GM18867 (cell line): ENCODE results near the gene CHRND.

ENCODE experiments used
- ATAC-seq: cut with Tn5 transposase; IDR thresholded peaks from one replicate; pipeline ENCODE4 v1.9.1; 2021; ENCODE audit warnings: mild to moderate bottlenecking, moderate library complexity; ENCODE audit not compliant: unreplicated experiment

CHRND gene

GRCh38 chr2:232525791-232526371, at the start of gene CHRND:
TSS of gene CHRND (plus strand) at chr2:232526160. CDS start at chr2:232526216, 56 bp downstream.
- ATAC-seq = no peak

- ATAC-seq = no peak
These were observed 49.2 kb upstream of the CHRND start for GRCh38 chr2:232476791-232477190.

- no peak for ATAC-seq
These were observed 48.0 kb upstream of the CHRND start for GRCh38 chr2:232477751-232478510.

GRCh38 chr2:232478571-232479340, 47.2 kb upstream of the CHRND start:
- no peak for ATAC-seq

- no peak for ATAC-seq
These were observed 46.4 kb upstream of the CHRND start for GRCh38 chr2:232479341-232480200.

- ATAC-seq = no peak
These were observed 45.5 kb upstream of the CHRND start for GRCh38 chr2:232480201-232481190.

GRCh38 chr2:232481322-232482140, 44.4 kb upstream of the CHRND start:
- no peak for ATAC-seq

- no peak for ATAC-seq
These were observed 43.4 kb upstream of the CHRND start for GRCh38 chr2:232482301-232483238.

- ATAC-seq = no peak
These were observed 42.5 kb upstream of the CHRND start for GRCh38 chr2:232483311-232483922.

GRCh38 chr2:232483923-232484627, 41.9 kb upstream of the CHRND start:
- ATAC-seq = no peak

GRCh38 chr2:232484628-232485347, 41.2 kb upstream of the CHRND start:
- no peak for ATAC-seq

GRCh38 chr2:232485348-232485756, 40.6 kb upstream of the CHRND start:
- ATAC-seq = no peak

- no peak for ATAC-seq
These were observed 40.0 kb upstream of the CHRND start for GRCh38 chr2:232485757-232486557.

- ATAC-seq = no peak
These were observed 39.2 kb upstream of the CHRND start for GRCh38 chr2:232486558-232487384.
